Lung (tissue), 12 donors: Measurements from ENCODE around the gene LRRFIP2. TPM values are rescaled to one million over a fixed set of nuclear protein-coding genes. Genes with fewer than 3 reads are reported as not detected.
"Not testable (repeated sequence)": the region's sequence is repeated elsewhere in the genome, so short reads cannot be mapped to it uniquely, and the experiment has no call there.

Experiments
- ATAC-seq: fragments of 200-7000 bp; cut with Tn5 transposase; one replicate; pipeline ENCODE4 v1.9.1; 2020; ENCODE audit warnings: moderate number of reproducible peaks; ENCODE audit not compliant: insufficient read depth, low FRiP score
- DNase-seq, 3 donors: peaks; one replicate each; pipeline ENCODE4 v3.0.0-alpha.2; 2013 to 2017
- H3K27ac ChIP-seq, 2 donors: one replicate each; pipeline ENCODE4 v1.5.1; 2013; ENCODE audit warnings: mild to moderate bottlenecking in 2 of 2, moderate library complexity in 2 of 2, control low read depth in 1 of 2, inconsistent platforms in 1 of 2, low read depth in 1 of 2, low read length in 1 of 2
- H3K27me3 ChIP-seq, 3 donors: one replicate each; pipeline ENCODE4 v1.5.1; 2013; ENCODE audit warnings: low read length in 2 of 3; ENCODE audit not compliant: control insufficient read depth in 3 of 3, insufficient read depth in 3 of 3
- H3K36me3 ChIP-seq, 4 donors: one replicate each; pipeline ENCODE4 v1.5.1; 2013; ENCODE audit warnings: low read length in 4 of 4, mild to moderate bottlenecking in 1 of 4, moderate library complexity in 1 of 4; ENCODE audit not compliant: control insufficient read depth in 4 of 4, insufficient read depth in 4 of 4
- H3K4me1 ChIP-seq, 5 donors: one replicate each; pipeline ENCODE4 v1.5.1; 2013; ENCODE audit warnings: low read length in 5 of 5, mild to moderate bottlenecking in 2 of 5, moderate library complexity in 1 of 5; ENCODE audit not compliant: control insufficient read depth in 5 of 5, insufficient read depth in 5 of 5
- H3K4me3 ChIP-seq: one replicate; pipeline ENCODE4 v1.5.1; 2013; ENCODE audit warnings: mild to moderate bottlenecking, control low read depth, moderate library complexity
- H3K9ac ChIP-seq, 2 donors: one replicate each; pipeline ENCODE4 v1.5.1; 2013; ENCODE audit warnings: low read length in 2 of 2, control low read depth in 1 of 2; ENCODE audit not compliant: insufficient read depth in 1 of 2
- H3K9me3 ChIP-seq, 4 donors: one replicate each; pipeline ENCODE4 v1.5.1; 2013; ENCODE audit warnings: low read length in 3 of 4, mild to moderate bottlenecking in 1 of 4, moderate library complexity in 1 of 4; ENCODE audit not compliant: control insufficient read depth in 4 of 4, insufficient read depth in 3 of 4
- CTCF ChIP-seq: IDR thresholded peaks from 2 replicates; pipeline ENCODE4 v1.5.1; 2012; ENCODE audit warnings: mild to moderate bottlenecking; ENCODE audit errors: control extremely low read depth, extremely low read depth
- WGBS, 2 donors: extraction: QIAGEN DNeasy Blood & Tissue Kit; methylation state at CpG; one replicate each; pipeline ENCODE4 v1.1.7; 2013; 5-methylcytosine and 5-hydroxymethylcytosine counted together
- polyA plus RNA-seq, 2 donors: library from polyadenylated mRNA; stranded (reverse); fragments of 200-250 nt; gene quantifications; one replicate each; pipeline ENCODE4 v1.2.1, GENCODE V29; 2013
- total RNA-seq, 2 donors: library from RNA; depleted of rRNA in 1 of 2; stranded (reverse); fragments of >200 nt in 1 of 2; gene quantifications; one replicate each; pipeline ENCODE4 v1.2.1, GENCODE V29; 2014 to 2021
- donor health status: control.
- donor health status: control.
- donor health status: Bipolar disorder and iron deficiency.
- donor health status: healthy.
- donor health status: DM: yes; HTN: yes; CAD: no.

LRRFIP2 gene
- total and polyA plus RNA-seq, 4 donors, result 24.8 to 106 (median 44.6) TPM

- no peak overlapping the region for H3K9ac ChIP-seq
These were observed 26.7 kb downstream of the LRRFIP2 start for GRCh38 chr3:37147666-37148065.

GRCh38 chr3:37146927-37147326 is 27.5 kb downstream of the LRRFIP2 start:
- not testable (repeated sequence) for ATAC-seq, H3K9me3 ChIP-seq, H3K9ac ChIP-seq, H3K4me3 ChIP-seq, H3K27ac ChIP-seq, H3K27me3 ChIP-seq, DNase-seq
- Histone ChIP-seq H3K4me1 (peaks cover 0 to 38% (median 7%) of the 10 kb centered on the region in 5 donors), H3K36me3 (peaks cover 6 to 20% (median 12%) of the 10 kb centered on the region in 4 donors)
- 60 to 77% methylated on average over 2 of the region's 2 CpGs for WGBS, 2 donors

More at GRCh38 chr3:37147666-37148065, 26.7 kb downstream of the LRRFIP2 start:
- H3K36me3 ChIP-seq, result peaks cover 3 to 14% (median 7%) of the 10 kb centered on the region in 4 donors
- 19 to 39% methylated on average over 4 of the region's 4 CpGs for WGBS, 2 donors
- peaks cover 0 to 38% (median 7%) of the 10 kb centered on the region in 5 donors for H3K4me1 ChIP-seq
- no peaks in the 10 kb centered on the region for H3K27me3 ChIP-seq
- no peak overlapping the region for H3K4me3 ChIP-seq
- H3K9me3 ChIP-seq, result no peaks in the 10 kb centered on the region
- DNase-seq (peak; percentile 27 to 84 (median 83)), ATAC-seq (no peak)
- TF ChIP-seq CTCF, result no peak
- no peak overlapping the region for H3K27ac ChIP-seq

- Histone ChIP-seq H3K9me3 (no peaks in the 10 kb centered on the region), H3K36me3 (peaks cover 7 to 25% (median 12%) of the 10 kb centered on the region in 4 donors), H3K27ac (no peak overlapping the region), H3K9ac (no peak overlapping the region), H3K27me3 (no peaks in the 10 kb centered on the region), H3K4me1 (peaks cover 0 to 38% (median 12%) of the 10 kb centered on the region in 5 donors), H3K4me3 (no peak overlapping the region)
- DNase-seq (peak; percentile 18 to 80 (median 79)), ATAC-seq (no peak)
- WGBS, 2 donors, result 11 to 24% methylated on average over 2 of the region's 2 CpGs
- no peak for TF ChIP-seq CTCF
These were observed 28.8 kb downstream of the LRRFIP2 start for GRCh38 chr3:37145611-37146010.

GRCh38 chr3:37144806-37145205 is 29.6 kb downstream of the LRRFIP2 start:
- H3K27me3 ChIP-seq, result no peaks in the 10 kb centered on the region
- no peak overlapping the region for H3K4me3 ChIP-seq
- H3K4me1 ChIP-seq, result peaks cover 0 to 41% (median 12%) of the 10 kb centered on the region in 5 donors
- peaks cover 7 to 25% (median 12%) of the 10 kb centered on the region in 4 donors for H3K36me3 ChIP-seq
- ATAC-seq (no peak), DNase-seq (peak in 2 of 3 donors; percentile 64 to 81)
- H3K27ac ChIP-seq, result no peak overlapping the region
- TF ChIP-seq CTCF, result no peak
- H3K9ac ChIP-seq, result no peak overlapping the region
- no peaks in the 10 kb centered on the region for H3K9me3 ChIP-seq
